ENCODE results near the gene MPPED1. TPM values are rescaled to one million over a fixed set of nuclear protein-coding genes. Genes with fewer than 3 reads are reported as not detected.

The MPPED1 gene
- total RNA-seq, 1 experiment from 2014 or later: 0.28 TPM

DNA sequence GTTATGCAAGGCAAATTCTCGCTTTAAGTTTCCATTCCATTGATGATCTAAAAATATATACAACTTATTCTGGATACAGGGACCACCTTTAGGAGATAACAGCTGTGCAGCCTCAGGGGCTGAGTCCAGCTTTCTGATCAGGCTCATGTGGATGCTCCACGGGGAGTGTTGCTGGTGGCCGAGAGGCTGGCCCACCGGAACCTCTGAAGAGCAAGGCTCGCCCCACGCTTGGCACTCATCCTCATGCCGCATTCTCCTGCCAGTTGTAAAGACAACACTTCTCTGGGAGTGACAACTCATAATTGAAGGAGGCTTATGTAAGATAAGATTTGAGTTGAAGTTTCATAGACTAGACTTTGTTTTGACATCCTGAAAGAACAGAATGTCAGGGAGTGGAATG lies 123.5 kb downstream of the MPPED1 start:
- H3K4me3 Mint-ChIP-seq: no peak overlapping the region
- Histone ChIP-seq H4K20me1 (ENCODE audit: control insufficient read depth, insufficient read depth, insufficient read length) (no peaks in the 10 kb centered on the region), H3K14ac (ENCODE audit: insufficient read depth, low read length) (no peak overlapping the region), H2AFZ (ENCODE audit: low read length) (no peak overlapping the region), H3K4me1 (ENCODE audit: insufficient read depth, low read length) (no peaks in the 10 kb centered on the region), H4K5ac (ENCODE audit: insufficient read length, low read depth, low read length) (no peak overlapping the region), H3K27ac (ENCODE audit: insufficient read length, low read depth, low read length) (no peak overlapping the region), H3K56ac (ENCODE audit: insufficient read length, low read depth, low read length) (no peak overlapping the region), H2BK20ac (ENCODE audit: low read depth, low read length, poor library complexity, severe bottlenecking) (no peak overlapping the region), H3K18ac (ENCODE audit: insufficient read length, low read depth, low read length) (no peak overlapping the region), H2BK12ac (ENCODE audit: insufficient read length, low read depth, low read length) (no peak overlapping the region), H2BK15ac (ENCODE audit: low read depth, low read length) (no peak overlapping the region), H3K23me2 (ENCODE audit: insufficient read length, low read depth, low read length, poor library complexity, severe bottlenecking) (no peaks in the 10 kb centered on the region), H2BK120ac (ENCODE audit: low read depth, low read length, poor library complexity, severe bottlenecking) (no peak overlapping the region), H2AK5ac (ENCODE audit: insufficient read length, low read length) (no peak overlapping the region), H3K23ac (ENCODE audit: insufficient read length, low read depth, low read length) (no peak overlapping the region), H3K79me2 (ENCODE audit: insufficient read depth, low read length) (no peaks in the 10 kb centered on the region), H3K79me1 (ENCODE audit: insufficient read depth, low read depth, low read length, poor library complexity, severe bottlenecking) (no peaks in the 10 kb centered on the region), H4K91ac (ENCODE audit: insufficient read length, low read depth, low read length) (no peak overlapping the region), H3K4me2 (ENCODE audit: insufficient read depth, insufficient read length, low read length) (no peak overlapping the region), H3K9me3 (ENCODE audit: control insufficient read depth, low read depth, low read length) (no peaks in the 10 kb centered on the region), H3K9ac (ENCODE audit: extremely low read depth, insufficient read length, low read length) (no peak overlapping the region), H3K4ac (ENCODE audit: low read depth, low read length) (no peak overlapping the region), H4K8ac (replicated peaks; ENCODE audit: insufficient read length, low read depth, low read length) (no peak overlapping the region), H3T11ph (ENCODE audit: low read length) (no peak overlapping the region), H3K27me3 (ENCODE audit: insufficient read depth, low read length) (no peaks in the 10 kb centered on the region), H2BK5ac (ENCODE audit: insufficient read length, low read length) (no peak overlapping the region)
- H3K4me1 Mint-ChIP-seq: peaks cover 0 to 5% of the 10 kb centered on the region in 2 experiments; a peak in 2 of 4 replicates
- TF ChIP-seq CTCF (conservative IDR thresholded peaks at IDR 0.05): no peak
- peaks cover 5 to 11% (median 8%) of the 10 kb centered on the region in 3 experiments; a peak in 5 of 7 replicates for H3K36me3 Mint-ChIP-seq (ENCODE audit: insufficient read depth in 1 of 3, low read depth in 3 of 3)
- DNase-seq: no peak
- no CpG with 5 or more reads among the region's 7 CpGs for WGBS (ENCODE audit: extremely low coverage, insufficient read length, low lambda C conversion rate)
- no peak overlapping the region; a peak in 1 of 7 replicates for H3K27ac Mint-ChIP-seq
- peaks cover 13% of the 10 kb centered on the region for H3K27me3 Mint-ChIP-seq (ENCODE audit: low read depth)
- H3K9me3 Mint-ChIP-seq: peaks cover 11 to 17% of the 10 kb centered on the region in 2 experiments

Data from H9 (cell line).